HEK293 (cell line): ENCODE results near the gene TOPAZ1.

Experiments used
- CTCF ChIA-PET: fragments of 350-600 bp; formaldehyde crosslinking; extraction: SDS; loops from one replicate; lab custom pipeline; 2021; ENCODE audit warnings: antibody characterized with exemption; lab: Yijun Ruan, JAX
- POLR2A ChIA-PET: fragments of 300-600 bp; formaldehyde crosslinking; extraction: SDS; loops from one replicate; lab custom pipeline; 2020; ENCODE audit warnings: antibody characterized with exemption, inconsistent platforms; lab: Yijun Ruan, JAX
- H3K27ac ChIP-seq: fragments of 200-500 bp; sonication (Bioruptor generic); 2 replicates; pipeline ENCODE4 v1.5.1; 2014; ENCODE audit warnings: low read depth, low read length, control low read depth, inconsistent platforms; ENCODE audit errors: extremely low read depth
- H3K36me3 ChIP-seq, 2 experiments: fragments of 200-500 bp in 1 of 2; sonication (Bioruptor generic) in 1 of 2; 1 replicate in 1 of 2; 2 replicates in 1 of 2; pipeline ENCODE4 v1.5.1; 2014 to 2017; ENCODE audit warnings: inconsistent platforms in 2 of 2, low read length in 2 of 2; ENCODE audit not compliant: control insufficient read depth in 2 of 2, insufficient read depth in 1 of 2
- H3K4me1 ChIP-seq: fragments of 200-500 bp; sonication (Bioruptor generic); 2 replicates; pipeline ENCODE4 v1.5.1; 2014; ENCODE audit warnings: mild to moderate bottlenecking, low read length, inconsistent platforms; ENCODE audit not compliant: control insufficient read depth, insufficient read depth
- H3K4me3 ChIP-seq: 2 replicates; pipeline ENCODE4 v1.5.1; 2011; ENCODE audit warnings: low read depth, mild to moderate bottlenecking, control low read depth, low read length, moderate library complexity
- H3K9me3 ChIP-seq: fragments of 200-500 bp; sonication (Bioruptor generic); 2 replicates; pipeline ENCODE4 v1.5.1; 2014; ENCODE audit warnings: low read depth, low read length, inconsistent platforms; ENCODE audit not compliant: control insufficient read depth, insufficient read depth
- FEZF1 ChIP-seq: fragments of 450-650 bp; formaldehyde crosslinking; IDR thresholded peaks from 2 replicates; pipeline ENCODE4 v1.5.1; 2016; ENCODE audit warnings: missing biosample characterization, missing genetic modification characterization
- GLIS2 ChIP-seq: fragments of 450-650 bp; formaldehyde crosslinking; IDR thresholded peaks from 2 replicates; pipeline ENCODE4 v1.5.1; 2016; ENCODE audit warnings: missing biosample characterization, missing genetic modification characterization
- ZBTB21 ChIP-seq: fragments of 450-650 bp; formaldehyde crosslinking; IDR thresholded peaks from 2 replicates; pipeline ENCODE4 v1.5.1; 2017; ENCODE audit warnings: missing biosample characterization, missing genetic modification characterization
- ZBTB48 ChIP-seq: fragments of 450-650 bp; formaldehyde crosslinking; IDR thresholded peaks from 2 replicates; pipeline ENCODE4 v1.5.1; 2016; ENCODE audit warnings: missing biosample characterization, missing genetic modification characterization
- ZFP37 ChIP-seq: fragments of 450-650 bp; formaldehyde crosslinking; IDR thresholded peaks from 2 replicates; pipeline ENCODE4 v1.5.1; 2016; ENCODE audit warnings: missing biosample characterization, missing genetic modification characterization
- ZNF157 ChIP-seq: fragments of 450-650 bp; formaldehyde crosslinking; IDR thresholded peaks from 2 replicates; pipeline ENCODE4 v1.5.1; 2016; ENCODE audit warnings: missing biosample characterization, missing genetic modification characterization
- ZNF214 ChIP-seq: fragments of 450-650 bp; formaldehyde crosslinking; IDR thresholded peaks from 2 replicates; pipeline ENCODE4 v1.5.1; 2017; ENCODE audit warnings: missing biosample characterization, mild to moderate bottlenecking, missing genetic modification characterization, borderline replicate concordance
- ZNF266 ChIP-seq: fragments of 450-650 bp; formaldehyde crosslinking; IDR thresholded peaks from 2 replicates; pipeline ENCODE4 v1.5.1; 2016; ENCODE audit warnings: missing biosample characterization, missing genetic modification characterization, low read depth
- ZNF416 ChIP-seq: fragments of 450-650 bp; formaldehyde crosslinking; IDR thresholded peaks from 2 replicates; pipeline ENCODE4 v1.5.1; 2016; ENCODE audit warnings: missing biosample characterization, missing genetic modification characterization
- ZNF48 ChIP-seq: fragments of 450-650 bp; formaldehyde crosslinking; IDR thresholded peaks from 2 replicates; pipeline ENCODE4 v1.5.1; 2016; ENCODE audit warnings: missing biosample characterization, missing genetic modification characterization
- ZNF549 ChIP-seq: fragments of 450-650 bp; IDR thresholded peaks from 2 replicates; pipeline ENCODE4 v1.5.1; 2018; ENCODE audit warnings: missing biosample characterization, missing genetic modification characterization, mild to moderate bottlenecking, inconsistent platforms, moderate library complexity
- ZNF585B ChIP-seq: fragments of 450-650 bp; formaldehyde crosslinking; IDR thresholded peaks from 2 replicates; pipeline ENCODE4 v1.5.1; 2016; ENCODE audit warnings: missing biosample characterization, missing genetic modification characterization
- ZNF623 ChIP-seq: fragments of 450-650 bp; formaldehyde crosslinking; IDR thresholded peaks from 2 replicates; pipeline ENCODE4 v1.5.1; 2016; ENCODE audit warnings: missing biosample characterization, missing genetic modification characterization
- ZNF670 ChIP-seq: fragments of 450-650 bp; formaldehyde crosslinking; IDR thresholded peaks from 2 replicates; pipeline ENCODE4 v1.5.1; 2016; ENCODE audit warnings: missing biosample characterization, missing genetic modification characterization, low read depth
- ZNF701 ChIP-seq: fragments of 450-650 bp; formaldehyde crosslinking; IDR thresholded peaks from 2 replicates; pipeline ENCODE4 v1.5.1; 2016; ENCODE audit warnings: missing biosample characterization, missing genetic modification characterization
- TF ChIP-seq, protein P1 (sequence below): fragments of 450-650 bp; formaldehyde crosslinking; IDR thresholded peaks from 2 replicates; pipeline ENCODE4 v1.5.1; 2016; ENCODE audit warnings: missing biosample characterization, missing genetic modification characterization
- TF ChIP-seq, protein P2 (sequence below): fragments of 450-650 bp; formaldehyde crosslinking; IDR thresholded peaks from 2 replicates; pipeline ENCODE4 v1.5.1; 2016; ENCODE audit warnings: missing biosample characterization, missing genetic modification characterization, borderline replicate concordance
- TF ChIP-seq, protein P3 (sequence below): sonication (generic); formaldehyde crosslinking; IDR thresholded peaks from 2 replicates; pipeline ENCODE4 v1.8.1; 2022; ENCODE audit warnings: mild to moderate bottlenecking, moderate library complexity, missing genetic modification reagents
- TF ChIP-seq, protein P4 (sequence below): fragments of 450-650 bp; formaldehyde crosslinking; IDR thresholded peaks from 2 replicates; pipeline ENCODE4 v1.5.1; 2016; ENCODE audit warnings: missing biosample characterization, missing genetic modification characterization

Gene TOPAZ1

DNA sequence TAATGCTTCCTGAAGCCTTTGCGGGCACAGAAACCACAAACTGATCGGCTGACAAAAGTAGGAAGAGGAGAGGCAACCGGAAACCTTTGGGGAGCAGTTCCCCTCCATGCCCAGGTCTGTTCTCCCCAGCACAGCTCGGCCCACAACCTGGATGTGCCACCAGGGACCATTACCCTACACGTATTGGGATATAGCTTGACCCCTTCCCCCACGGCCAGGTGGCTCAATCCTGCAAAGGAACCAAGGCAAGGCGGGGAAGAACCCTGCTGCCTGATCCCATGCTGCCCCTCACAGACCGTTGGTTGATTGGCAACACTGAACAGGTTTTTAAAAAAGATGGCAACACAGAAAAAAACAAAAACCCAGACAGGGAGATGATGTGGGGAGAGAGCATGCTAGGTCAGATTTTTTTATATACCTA, 77.2 kb downstream of the TOPAZ1 start:
- Histone ChIP-seq H3K4me1 (no peaks in the 10 kb centered on the region), H3K9me3 (no peaks in the 10 kb centered on the region), H3K36me3 (no peaks in the 10 kb centered on the region), H3K27ac (no peak overlapping the region), H3K4me3 (no peak overlapping the region)
- ChIA-PET CTCF (no interaction called here), POLR2A (no interaction called here)
- TF ChIP-seq, protein P1, sequence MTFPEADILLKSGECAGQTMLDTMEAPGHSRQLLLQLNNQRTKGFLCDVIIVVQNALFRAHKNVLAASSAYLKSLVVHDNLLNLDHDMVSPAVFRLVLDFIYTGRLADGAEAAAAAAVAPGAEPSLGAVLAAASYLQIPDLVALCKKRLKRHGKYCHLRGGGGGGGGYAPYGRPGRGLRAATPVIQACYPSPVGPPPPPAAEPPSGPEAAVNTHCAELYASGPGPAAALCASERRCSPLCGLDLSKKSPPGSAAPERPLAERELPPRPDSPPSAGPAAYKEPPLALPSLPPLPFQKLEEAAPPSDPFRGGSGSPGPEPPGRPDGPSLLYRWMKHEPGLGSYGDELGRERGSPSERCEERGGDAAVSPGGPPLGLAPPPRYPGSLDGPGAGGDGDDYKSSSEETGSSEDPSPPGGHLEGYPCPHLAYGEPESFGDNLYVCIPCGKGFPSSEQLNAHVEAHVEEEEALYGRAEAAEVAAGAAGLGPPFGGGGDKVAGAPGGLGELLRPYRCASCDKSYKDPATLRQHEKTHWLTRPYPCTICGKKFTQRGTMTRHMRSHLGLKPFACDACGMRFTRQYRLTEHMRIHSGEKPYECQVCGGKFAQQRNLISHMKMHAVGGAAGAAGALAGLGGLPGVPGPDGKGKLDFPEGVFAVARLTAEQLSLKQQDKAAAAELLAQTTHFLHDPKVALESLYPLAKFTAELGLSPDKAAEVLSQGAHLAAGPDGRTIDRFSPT (tag by site-specific recombination): no peak
- TF ChIP-seq ZNF157 (tag by site-specific recombination) (no peak), ZNF670 (no peak), ZBTB21 (tag by site-specific recombination) (no peak), ZNF623 (tag by site-specific recombination) (no peak), ZNF416 (tag by site-specific recombination) (no peak), FEZF1 (no peak), ZNF585B (tag by site-specific recombination) (no peak), ZNF48 (tag by site-specific recombination) (no peak), ZNF549 (tag by site-specific recombination) (no peak), GLIS2 (tag by site-specific recombination) (no peak), ZNF266 (tag by site-specific recombination) (no peak), ZBTB48 (tag by site-specific recombination) (no peak), ZNF214 (tag by site-specific recombination) (no peak), ZNF701 (tag by site-specific recombination) (no peak), ZFP37 (tag by site-specific recombination) (no peak)
- TF ChIP-seq, protein P2, sequence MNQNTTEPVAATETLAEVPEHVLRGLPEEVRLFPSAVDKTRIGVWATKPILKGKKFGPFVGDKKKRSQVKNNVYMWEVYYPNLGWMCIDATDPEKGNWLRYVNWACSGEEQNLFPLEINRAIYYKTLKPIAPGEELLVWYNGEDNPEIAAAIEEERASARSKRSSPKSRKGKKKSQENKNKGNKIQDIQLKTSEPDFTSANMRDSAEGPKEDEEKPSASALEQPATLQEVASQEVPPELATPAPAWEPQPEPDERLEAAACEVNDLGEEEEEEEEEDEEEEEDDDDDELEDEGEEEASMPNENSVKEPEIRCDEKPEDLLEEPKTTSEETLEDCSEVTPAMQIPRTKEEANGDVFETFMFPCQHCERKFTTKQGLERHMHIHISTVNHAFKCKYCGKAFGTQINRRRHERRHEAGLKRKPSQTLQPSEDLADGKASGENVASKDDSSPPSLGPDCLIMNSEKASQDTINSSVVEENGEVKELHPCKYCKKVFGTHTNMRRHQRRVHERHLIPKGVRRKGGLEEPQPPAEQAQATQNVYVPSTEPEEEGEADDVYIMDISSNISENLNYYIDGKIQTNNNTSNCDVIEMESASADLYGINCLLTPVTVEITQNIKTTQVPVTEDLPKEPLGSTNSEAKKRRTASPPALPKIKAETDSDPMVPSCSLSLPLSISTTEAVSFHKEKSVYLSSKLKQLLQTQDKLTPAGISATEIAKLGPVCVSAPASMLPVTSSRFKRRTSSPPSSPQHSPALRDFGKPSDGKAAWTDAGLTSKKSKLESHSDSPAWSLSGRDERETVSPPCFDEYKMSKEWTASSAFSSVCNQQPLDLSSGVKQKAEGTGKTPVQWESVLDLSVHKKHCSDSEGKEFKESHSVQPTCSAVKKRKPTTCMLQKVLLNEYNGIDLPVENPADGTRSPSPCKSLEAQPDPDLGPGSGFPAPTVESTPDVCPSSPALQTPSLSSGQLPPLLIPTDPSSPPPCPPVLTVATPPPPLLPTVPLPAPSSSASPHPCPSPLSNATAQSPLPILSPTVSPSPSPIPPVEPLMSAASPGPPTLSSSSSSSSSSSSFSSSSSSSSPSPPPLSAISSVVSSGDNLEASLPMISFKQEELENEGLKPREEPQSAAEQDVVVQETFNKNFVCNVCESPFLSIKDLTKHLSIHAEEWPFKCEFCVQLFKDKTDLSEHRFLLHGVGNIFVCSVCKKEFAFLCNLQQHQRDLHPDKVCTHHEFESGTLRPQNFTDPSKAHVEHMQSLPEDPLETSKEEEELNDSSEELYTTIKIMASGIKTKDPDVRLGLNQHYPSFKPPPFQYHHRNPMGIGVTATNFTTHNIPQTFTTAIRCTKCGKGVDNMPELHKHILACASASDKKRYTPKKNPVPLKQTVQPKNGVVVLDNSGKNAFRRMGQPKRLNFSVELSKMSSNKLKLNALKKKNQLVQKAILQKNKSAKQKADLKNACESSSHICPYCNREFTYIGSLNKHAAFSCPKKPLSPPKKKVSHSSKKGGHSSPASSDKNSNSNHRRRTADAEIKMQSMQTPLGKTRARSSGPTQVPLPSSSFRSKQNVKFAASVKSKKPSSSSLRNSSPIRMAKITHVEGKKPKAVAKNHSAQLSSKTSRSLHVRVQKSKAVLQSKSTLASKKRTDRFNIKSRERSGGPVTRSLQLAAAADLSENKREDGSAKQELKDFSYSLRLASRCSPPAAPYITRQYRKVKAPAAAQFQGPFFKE (tag by site-specific recombination): no peak
- TF ChIP-seq, protein P3, sequence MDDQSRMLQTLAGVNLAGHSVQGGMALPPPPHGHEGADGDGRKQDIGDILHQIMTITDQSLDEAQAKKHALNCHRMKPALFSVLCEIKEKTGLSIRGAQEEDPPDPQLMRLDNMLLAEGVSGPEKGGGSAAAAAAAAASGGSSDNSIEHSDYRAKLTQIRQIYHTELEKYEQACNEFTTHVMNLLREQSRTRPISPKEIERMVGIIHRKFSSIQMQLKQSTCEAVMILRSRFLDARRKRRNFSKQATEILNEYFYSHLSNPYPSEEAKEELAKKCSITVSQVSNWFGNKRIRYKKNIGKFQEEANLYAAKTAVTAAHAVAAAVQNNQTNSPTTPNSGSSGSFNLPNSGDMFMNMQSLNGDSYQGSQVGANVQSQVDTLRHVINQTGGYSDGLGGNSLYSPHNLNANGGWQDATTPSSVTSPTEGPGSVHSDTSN: no peak
- TF ChIP-seq, protein P4, sequence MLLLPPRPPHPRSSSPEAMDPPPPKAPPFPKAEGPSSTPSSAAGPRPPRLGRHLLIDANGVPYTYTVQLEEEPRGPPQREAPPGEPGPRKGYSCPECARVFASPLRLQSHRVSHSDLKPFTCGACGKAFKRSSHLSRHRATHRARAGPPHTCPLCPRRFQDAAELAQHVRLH (tag by site-specific recombination): no peak
